ENCODE results near the gene EDC3.

- TF ChIP-seq CTCF (IDR thresholded peaks at IDR 0.05; ENCODE audit: insufficient read depth, low read length, poor library complexity, severe bottlenecking): no peak
- TF ChIP-seq EZH2phosphoT487 (conservative IDR thresholded peaks at IDR 0.05; ENCODE audit: low read length): no peak
Observed at GRCh38 chr15:74676801-74677200, 19.0 kb downstream of the EDC3 start.
